Esophagus muscularis mucosa (tissue), 3 donors: ENCODE data around the gene ACTR6.

Source experiments
- POLR2A ChIP-seq: fragments of 450-650 bp; IDR thresholded peaks from one replicate; pipeline ENCODE4 v1.6.1; 2017; ENCODE audit warnings: antibody characterized with exemption, moderate library complexity, mild to moderate bottlenecking, low read depth
- TF ChIP-seq, protein P1 (sequence below), 3 experiments: fragments of 200-600 bp in 2 of 3; fragments of 450-650 bp in 1 of 3; sonication (generic) in 2 of 3; IDR thresholded peaks; one replicate each; pipeline ENCODE4 v1.5.1; 2017 to 2019; ENCODE audit warnings: antibody characterized with exemption in 3 of 3, mild to moderate bottlenecking in 2 of 3, moderate library complexity in 1 of 3

DNA sequence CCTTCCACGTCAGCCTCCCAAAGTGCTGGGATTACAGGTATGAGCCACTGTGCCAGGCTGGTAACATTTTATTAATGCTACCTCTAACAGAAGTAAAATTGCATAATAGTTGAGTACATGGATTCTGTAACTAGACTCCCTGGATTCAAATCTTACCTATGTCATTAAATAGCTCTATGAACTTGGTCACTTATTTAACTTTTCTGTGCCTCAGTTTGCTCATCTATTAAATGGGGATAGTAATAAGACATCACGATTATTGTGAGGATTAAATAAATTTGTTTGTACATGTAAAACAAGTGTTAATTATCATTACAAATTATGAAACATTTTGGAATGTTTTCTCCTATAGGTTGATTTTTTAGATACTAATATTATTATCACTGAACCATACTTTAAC, 6.7 kb downstream of the ACTR6 start:
- TF ChIP-seq, protein P1, sequence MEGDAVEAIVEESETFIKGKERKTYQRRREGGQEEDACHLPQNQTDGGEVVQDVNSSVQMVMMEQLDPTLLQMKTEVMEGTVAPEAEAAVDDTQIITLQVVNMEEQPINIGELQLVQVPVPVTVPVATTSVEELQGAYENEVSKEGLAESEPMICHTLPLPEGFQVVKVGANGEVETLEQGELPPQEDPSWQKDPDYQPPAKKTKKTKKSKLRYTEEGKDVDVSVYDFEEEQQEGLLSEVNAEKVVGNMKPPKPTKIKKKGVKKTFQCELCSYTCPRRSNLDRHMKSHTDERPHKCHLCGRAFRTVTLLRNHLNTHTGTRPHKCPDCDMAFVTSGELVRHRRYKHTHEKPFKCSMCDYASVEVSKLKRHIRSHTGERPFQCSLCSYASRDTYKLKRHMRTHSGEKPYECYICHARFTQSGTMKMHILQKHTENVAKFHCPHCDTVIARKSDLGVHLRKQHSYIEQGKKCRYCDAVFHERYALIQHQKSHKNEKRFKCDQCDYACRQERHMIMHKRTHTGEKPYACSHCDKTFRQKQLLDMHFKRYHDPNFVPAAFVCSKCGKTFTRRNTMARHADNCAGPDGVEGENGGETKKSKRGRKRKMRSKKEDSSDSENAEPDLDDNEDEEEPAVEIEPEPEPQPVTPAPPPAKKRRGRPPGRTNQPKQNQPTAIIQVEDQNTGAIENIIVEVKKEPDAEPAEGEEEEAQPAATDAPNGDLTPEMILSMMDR (IDR thresholded peaks at IDR 0.05) = no peak
- TF ChIP-seq POLR2A = no peak
